Loucy (cell line): ENCODE data around the gene NES.
"Not testable (repeated sequence)": the region's sequence is repeated elsewhere in the genome, so short reads cannot be mapped to it uniquely, and the experiment has no call there.

Experiments
- H2AFZ ChIP-seq: fragments of 200-600 bp; sonication (generic); 2 replicates; pipeline ENCODE4 v1.6.0; 2016; ENCODE audit warnings: antibody characterized with exemption, mild to moderate bottlenecking, low read length, moderate library complexity
- H3F3A ChIP-seq: fragments of 200-600 bp; 2 replicates; pipeline ENCODE4 v1.6.0; 2016; ENCODE audit warnings: antibody characterized with exemption, low read depth, mild to moderate bottlenecking
- H3K27me3 ChIP-seq: fragments of 200-600 bp; sonication (generic); 2 replicates; pipeline ENCODE4 v1.6.1; 2014; ENCODE audit warnings: low read length, mild to moderate bottlenecking; ENCODE audit not compliant: insufficient read depth, poor library complexity, severe bottlenecking
- H3K36me3 ChIP-seq: fragments of 200-600 bp; sonication (generic); 2 replicates; pipeline ENCODE4 v1.6.1; 2016; ENCODE audit warnings: low read length; ENCODE audit not compliant: insufficient read depth
- H3K4me1 ChIP-seq: fragments of 200-600 bp; sonication (generic); 2 replicates; pipeline ENCODE4 v1.5.1; 2014; ENCODE audit warnings: low read length, mild to moderate bottlenecking; ENCODE audit not compliant: insufficient read depth, poor library complexity, severe bottlenecking
- H3K4me2 ChIP-seq: fragments of 200-600 bp; sonication (generic); 2 replicates; pipeline ENCODE4 v1.6.0; 2014; ENCODE audit warnings: antibody characterized with exemption, low read length, low read depth, mild to moderate bottlenecking; ENCODE audit not compliant: poor library complexity, severe bottlenecking
- H3K4me3 ChIP-seq: fragments of 200-600 bp; sonication (generic); 2 replicates; pipeline ENCODE4 v1.5.1; 2014; ENCODE audit warnings: low read length, mild to moderate bottlenecking, mixed read lengths; ENCODE audit not compliant: poor library complexity, severe bottlenecking
- H3K79me2 ChIP-seq: fragments of 200-600 bp; sonication (generic); 2 replicates; pipeline ENCODE4 v1.6.1; 2014; ENCODE audit warnings: low read length; ENCODE audit not compliant: insufficient read depth
- H3K9ac ChIP-seq: fragments of 200-600 bp; sonication (generic); 2 replicates; pipeline ENCODE4 v1.6.0; 2014; ENCODE audit warnings: mild to moderate bottlenecking, low read depth, low read length, moderate library complexity; ENCODE audit not compliant: poor library complexity, severe bottlenecking
- H3K9me2 ChIP-seq: fragments of 200-600 bp; sonication (generic); replicated peaks from 2 replicates; pipeline ENCODE4 v1.6.1; 2016; ENCODE audit warnings: low read depth, low read length, mixed read lengths
- H3K9me3 ChIP-seq: fragments of 200-600 bp; sonication (generic); 2 replicates; pipeline ENCODE4 v1.6.1; 2014; ENCODE audit warnings: mild to moderate bottlenecking, antibody characterized with exemption, low read length, low read depth; ENCODE audit not compliant: insufficient read depth
- H4K20me1 ChIP-seq: fragments of 200-600 bp; sonication (generic); 2 replicates; pipeline ENCODE4 v1.6.0; 2014; ENCODE audit warnings: antibody characterized with exemption, low read length, mild to moderate bottlenecking; ENCODE audit not compliant: insufficient read depth, poor library complexity, severe bottlenecking
- EZH2phosphoT487 ChIP-seq: fragments of 200-600 bp; IDR thresholded peaks from 2 replicates; pipeline ENCODE4 v1.6.1; 2018; ENCODE audit warnings: antibody characterized with exemption, mild to moderate bottlenecking, moderate library complexity, borderline replicate concordance
- TF ChIP-seq, protein P1 (sequence below): fragments of 200-600 bp; sonication (generic); conservative IDR thresholded peaks from 2 replicates; pipeline ENCODE4 v1.5.1; 2014; ENCODE audit warnings: mild to moderate bottlenecking, antibody characterized with exemption, low read length

Gene NES

DNA sequence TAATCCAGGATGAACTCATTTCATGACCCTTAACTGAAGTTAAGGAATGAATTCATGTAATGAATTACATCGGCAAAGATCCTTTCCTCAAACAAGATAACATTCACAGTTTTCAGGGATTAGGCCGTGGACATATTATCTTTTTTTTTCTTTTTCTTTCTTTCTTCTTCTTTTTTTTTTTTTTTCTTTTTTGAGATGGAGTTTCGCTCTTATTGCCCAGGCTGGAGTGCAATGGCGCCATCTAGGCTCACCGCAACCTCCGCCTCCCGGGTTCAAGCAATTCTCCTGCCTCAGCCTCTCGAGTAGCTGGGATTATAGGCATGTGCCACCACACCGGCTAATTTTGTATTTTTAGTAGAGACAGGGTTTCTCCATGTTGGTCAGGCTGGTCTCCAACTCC lies 46.1 kb downstream of the NES start:
- not testable (repeated sequence) for H3K9ac ChIP-seq, H3K36me3 ChIP-seq, H3K27me3 ChIP-seq, H4K20me1 ChIP-seq, H3K4me2 ChIP-seq, H3F3A ChIP-seq, H3K4me3 ChIP-seq, H3K9me3 ChIP-seq, H3K79me2 ChIP-seq, H3K4me1 ChIP-seq, H2AFZ ChIP-seq, H3K9me2 ChIP-seq
- TF ChIP-seq, protein P1, sequence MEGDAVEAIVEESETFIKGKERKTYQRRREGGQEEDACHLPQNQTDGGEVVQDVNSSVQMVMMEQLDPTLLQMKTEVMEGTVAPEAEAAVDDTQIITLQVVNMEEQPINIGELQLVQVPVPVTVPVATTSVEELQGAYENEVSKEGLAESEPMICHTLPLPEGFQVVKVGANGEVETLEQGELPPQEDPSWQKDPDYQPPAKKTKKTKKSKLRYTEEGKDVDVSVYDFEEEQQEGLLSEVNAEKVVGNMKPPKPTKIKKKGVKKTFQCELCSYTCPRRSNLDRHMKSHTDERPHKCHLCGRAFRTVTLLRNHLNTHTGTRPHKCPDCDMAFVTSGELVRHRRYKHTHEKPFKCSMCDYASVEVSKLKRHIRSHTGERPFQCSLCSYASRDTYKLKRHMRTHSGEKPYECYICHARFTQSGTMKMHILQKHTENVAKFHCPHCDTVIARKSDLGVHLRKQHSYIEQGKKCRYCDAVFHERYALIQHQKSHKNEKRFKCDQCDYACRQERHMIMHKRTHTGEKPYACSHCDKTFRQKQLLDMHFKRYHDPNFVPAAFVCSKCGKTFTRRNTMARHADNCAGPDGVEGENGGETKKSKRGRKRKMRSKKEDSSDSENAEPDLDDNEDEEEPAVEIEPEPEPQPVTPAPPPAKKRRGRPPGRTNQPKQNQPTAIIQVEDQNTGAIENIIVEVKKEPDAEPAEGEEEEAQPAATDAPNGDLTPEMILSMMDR, result 0 out of 2 replicates have a peak, but pooled peaks have one; percentile 17

DNA sequence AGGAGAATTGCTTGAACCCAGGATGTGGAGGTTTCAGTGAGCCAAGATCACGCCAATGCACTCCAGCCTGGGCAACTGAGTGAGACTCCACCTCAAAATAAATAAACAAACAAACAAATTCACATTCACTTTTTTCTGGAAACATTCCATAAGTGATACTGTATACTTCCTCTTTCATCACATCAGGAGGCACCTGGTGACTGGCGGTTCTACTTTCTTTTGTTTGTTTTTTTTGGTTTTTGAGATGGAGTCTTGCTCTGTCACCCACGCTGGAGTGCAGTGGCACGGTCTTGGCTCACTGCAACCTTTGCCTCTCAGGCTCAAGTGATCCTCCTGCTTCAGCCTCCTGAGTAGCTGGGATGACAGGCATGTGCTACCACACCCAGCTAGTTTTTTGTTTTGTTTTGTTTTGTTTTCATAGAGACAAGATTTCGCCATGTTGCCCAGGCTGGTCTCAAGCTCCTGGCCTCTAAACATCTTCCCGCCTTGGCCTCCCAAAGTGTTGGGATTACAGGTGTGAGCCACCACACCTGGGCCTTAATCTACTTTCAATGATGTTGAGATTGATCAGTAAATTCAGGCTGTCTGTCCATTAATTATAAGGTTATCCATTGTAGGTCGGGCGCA lies 47.3 kb downstream of the NES start:
- Histone ChIP-seq H3K4me2 (no peak overlapping the region), H3K4me1 (no peaks in the 10 kb centered on the region), H3K36me3 (no peaks in the 10 kb centered on the region), H3K9me3 (no peaks in the 10 kb centered on the region), H3K79me2 (no peaks in the 10 kb centered on the region), H4K20me1 (no peaks in the 10 kb centered on the region), H3K9ac (no peak overlapping the region), H3K9me2 (no peaks in the 10 kb centered on the region), H3F3A (no peaks in the 10 kb centered on the region), H3K4me3 (no peak overlapping the region), H3K27me3 (no peaks in the 10 kb centered on the region), H2AFZ (no peak overlapping the region)
- no peak for TF ChIP-seq EZH2phosphoT487

DNA sequence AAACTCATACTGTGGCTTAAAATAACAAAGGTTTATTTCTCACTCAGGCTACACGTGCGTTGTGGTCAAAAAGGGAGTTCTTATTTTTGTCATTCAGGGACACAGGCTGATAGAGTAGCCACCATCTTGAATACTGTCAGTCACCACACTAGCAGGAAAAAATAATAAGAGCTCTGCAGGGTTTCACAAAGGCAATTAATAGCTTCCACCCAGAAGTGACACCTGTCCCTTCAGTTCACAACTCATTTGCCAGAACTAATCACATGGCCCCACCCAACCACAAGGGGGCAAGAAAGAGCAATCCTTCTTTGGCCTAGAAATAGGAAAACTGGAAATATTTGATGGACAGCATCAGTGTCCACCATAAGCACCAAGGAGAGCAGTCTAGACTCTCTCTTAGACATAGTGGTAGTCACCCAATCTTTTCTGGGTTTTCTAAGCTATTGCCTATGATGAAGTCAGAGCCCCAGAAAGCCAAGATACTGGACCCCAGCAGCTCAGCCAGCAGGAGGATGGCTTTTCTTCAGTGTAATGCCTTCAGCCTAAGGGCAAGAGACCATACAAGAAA lies 49.8 kb downstream of the NES start:
- H4K20me1 ChIP-seq, result no peaks in the 10 kb centered on the region
- H3F3A ChIP-seq, result no peaks in the 10 kb centered on the region
- no peaks in the 10 kb centered on the region for H3K4me1 ChIP-seq
- no peak overlapping the region for H3K4me2 ChIP-seq
- no peaks in the 10 kb centered on the region for H3K27me3 ChIP-seq
- H3K9ac ChIP-seq, result no peak overlapping the region
- H2AFZ ChIP-seq, result no peak overlapping the region
- H3K9me3 ChIP-seq, result no peaks in the 10 kb centered on the region
- H3K9me2 ChIP-seq, result no peaks in the 10 kb centered on the region
- H3K4me3 ChIP-seq, result no peak overlapping the region
- H3K36me3 ChIP-seq, result no peaks in the 10 kb centered on the region
- TF ChIP-seq EZH2phosphoT487, result no peak
- TF ChIP-seq, protein P1, result peak; percentile 87
- H3K79me2 ChIP-seq, result no peaks in the 10 kb centered on the region

DNA sequence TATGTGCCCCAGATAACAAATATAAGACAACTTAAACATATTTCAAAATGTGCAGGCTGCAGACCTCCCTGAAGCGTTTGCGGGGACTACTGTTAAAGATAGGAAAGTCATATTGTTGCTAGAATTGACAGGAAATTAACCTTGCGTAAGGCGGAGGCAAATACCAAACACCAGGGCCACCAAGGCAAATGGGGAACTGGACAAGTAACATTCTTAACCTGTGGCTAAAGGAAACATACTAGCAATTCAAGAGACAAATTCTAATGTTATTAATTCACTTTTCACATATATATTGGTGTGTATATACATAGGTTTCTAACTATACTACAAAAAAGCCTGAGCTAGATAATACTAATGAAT lies 51.1 kb downstream of the NES start:
- no peaks in the 10 kb centered on the region for H3K9me3 ChIP-seq
- H3K4me2 ChIP-seq, result no peak overlapping the region
- H3K79me2 ChIP-seq, result no peaks in the 10 kb centered on the region
- H3K4me3 ChIP-seq, result no peak overlapping the region
- H3K36me3 ChIP-seq, result no peaks in the 10 kb centered on the region
- H3K4me1 ChIP-seq, result no peaks in the 10 kb centered on the region
- TF ChIP-seq, protein P1, result no peak
- TF ChIP-seq EZH2phosphoT487, result no peak
- H3F3A ChIP-seq, result no peaks in the 10 kb centered on the region
- H3K27me3 ChIP-seq, result no peaks in the 10 kb centered on the region
- H3K9me2 ChIP-seq, result no peaks in the 10 kb centered on the region
- no peaks in the 10 kb centered on the region for H4K20me1 ChIP-seq
- no peak overlapping the region for H3K9ac ChIP-seq
- no peak overlapping the region for H2AFZ ChIP-seq
